OCI-LY3 (cell line): ENCODE results near the gene MCC.

Experiments used
- H2AFZ ChIP-seq: fragments of 200-600, 300-600 bp; shearing (Covaris generic); 2 replicates; pipeline ENCODE4 v1.6.0; 2014; ENCODE audit warnings: antibody characterized with exemption, low read depth, low read length
- H3K27ac ChIP-seq: fragments of 200-600, 300-600 bp; sonication (generic); 2 replicates; pipeline ENCODE4 v1.5.1; 2014; ENCODE audit warnings: mild to moderate bottlenecking, low read length, moderate library complexity, mixed read lengths
- H3K27me3 ChIP-seq: fragments of 200-600, 300-600 bp; sonication (generic); 2 replicates; pipeline ENCODE4 v1.6.1; 2014; ENCODE audit warnings: low read depth, low read length, mixed read lengths
- H3K36me3 ChIP-seq: fragments of 200-600, 300-600 bp; sonication (generic); replicated peaks from 2 replicates; pipeline ENCODE3; 2014; ENCODE audit warnings: low read depth, low read length, mixed read lengths
- H3K4me1 ChIP-seq: fragments of 300-600, 200-600 bp; sonication (generic); 2 replicates; pipeline ENCODE4 v1.6.1; 2014; ENCODE audit warnings: low read length, mixed read lengths
- H3K4me2 ChIP-seq: fragments of 200-600, 300-600 bp; sonication (generic); 2 replicates; pipeline ENCODE4 v1.6.1; 2014; ENCODE audit warnings: low read length, mixed read lengths
- H3K4me3 ChIP-seq: fragments of 300-600, 200-600 bp; sonication (generic); 2 replicates; pipeline ENCODE4 v1.5.1; 2014; ENCODE audit warnings: antibody characterized with exemption, mild to moderate bottlenecking, low read length, moderate library complexity
- H3K79me2 ChIP-seq: fragments of 300-600, 200-600 bp; shearing (Covaris generic); 2 replicates; pipeline ENCODE4 v1.6.1; 2014; ENCODE audit warnings: mild to moderate bottlenecking, low read length, mixed read lengths
- H3K9ac ChIP-seq: fragments of 300-600, 200-600 bp; shearing (Covaris generic); 2 replicates; pipeline ENCODE4 v1.6.0; 2014; ENCODE audit warnings: mild to moderate bottlenecking, low read length, moderate library complexity
- H3K9me3 ChIP-seq: fragments of 200-600, 300-600 bp; shearing (Covaris generic); 2 replicates; pipeline ENCODE4 v1.6.1; 2014; ENCODE audit warnings: low read length, mixed read lengths; ENCODE audit not compliant: insufficient read depth
- H4K20me1 ChIP-seq: fragments of 200-600, 300-600 bp; sonication (generic); 2 replicates; pipeline ENCODE4 v1.6.1; 2016; ENCODE audit warnings: low read length, mixed read lengths; ENCODE audit not compliant: insufficient read depth
- EZH2phosphoT487 ChIP-seq: fragments of 200-600 bp; shearing (Covaris generic); IDR thresholded peaks from 2 replicates; pipeline ENCODE4 v1.6.1; 2018; ENCODE audit warnings: antibody characterized with exemption, mixed run types, low read depth
- TF ChIP-seq, protein P1 (sequence below): fragments of 200-600, 300-600 bp; sonication (generic); IDR thresholded peaks from 2 replicates; pipeline ENCODE4 v1.5.1; 2014; ENCODE audit warnings: antibody characterized with exemption, low read length, low read depth

The MCC gene

GRCh38 chr5:113089653-113090335 is 398.5 kb downstream of the MCC start:
- Histone ChIP-seq H3K27ac (no peak overlapping the region), H3K4me2 (no peak overlapping the region), H2AFZ (no peak overlapping the region), H3K27me3 (no peaks in the 10 kb centered on the region), H3K9me3 (no peaks in the 10 kb centered on the region), H3K36me3 (no peaks in the 10 kb centered on the region), H3K9ac (no peak overlapping the region), H4K20me1 (no peaks in the 10 kb centered on the region), H3K4me3 (no peak overlapping the region), H3K79me2 (no peaks in the 10 kb centered on the region), H3K4me1 (peaks cover 6% of the 10 kb centered on the region; the same call in 1 of the 2 replicates)
- TF ChIP-seq, protein P1, sequence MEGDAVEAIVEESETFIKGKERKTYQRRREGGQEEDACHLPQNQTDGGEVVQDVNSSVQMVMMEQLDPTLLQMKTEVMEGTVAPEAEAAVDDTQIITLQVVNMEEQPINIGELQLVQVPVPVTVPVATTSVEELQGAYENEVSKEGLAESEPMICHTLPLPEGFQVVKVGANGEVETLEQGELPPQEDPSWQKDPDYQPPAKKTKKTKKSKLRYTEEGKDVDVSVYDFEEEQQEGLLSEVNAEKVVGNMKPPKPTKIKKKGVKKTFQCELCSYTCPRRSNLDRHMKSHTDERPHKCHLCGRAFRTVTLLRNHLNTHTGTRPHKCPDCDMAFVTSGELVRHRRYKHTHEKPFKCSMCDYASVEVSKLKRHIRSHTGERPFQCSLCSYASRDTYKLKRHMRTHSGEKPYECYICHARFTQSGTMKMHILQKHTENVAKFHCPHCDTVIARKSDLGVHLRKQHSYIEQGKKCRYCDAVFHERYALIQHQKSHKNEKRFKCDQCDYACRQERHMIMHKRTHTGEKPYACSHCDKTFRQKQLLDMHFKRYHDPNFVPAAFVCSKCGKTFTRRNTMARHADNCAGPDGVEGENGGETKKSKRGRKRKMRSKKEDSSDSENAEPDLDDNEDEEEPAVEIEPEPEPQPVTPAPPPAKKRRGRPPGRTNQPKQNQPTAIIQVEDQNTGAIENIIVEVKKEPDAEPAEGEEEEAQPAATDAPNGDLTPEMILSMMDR, result no peak
- TF ChIP-seq EZH2phosphoT487, result no peak

GRCh38 chr5:113087976-113088514 is 400.2 kb downstream of the MCC start:
- no peak overlapping the region for H3K4me3 ChIP-seq
- H2AFZ ChIP-seq, result no peak overlapping the region
- H3K9me3 ChIP-seq, result no peaks in the 10 kb centered on the region
- no peak overlapping the region for H3K9ac ChIP-seq
- H3K4me2 ChIP-seq, result no peak overlapping the region
- no peaks in the 10 kb centered on the region for H4K20me1 ChIP-seq
- H3K27me3 ChIP-seq, result no peaks in the 10 kb centered on the region
- no peaks in the 10 kb centered on the region for H3K79me2 ChIP-seq
- no peak for TF ChIP-seq EZH2phosphoT487
- TF ChIP-seq, protein P1, result no peak
- peaks cover 6% of the 10 kb centered on the region; the same call in 1 of the 2 replicates for H3K4me1 ChIP-seq
- no peak overlapping the region for H3K27ac ChIP-seq
- no peaks in the 10 kb centered on the region for H3K36me3 ChIP-seq

GRCh38 chr5:113085880-113086409 is 402.3 kb downstream of the MCC start:
- no peaks in the 10 kb centered on the region for H3K4me1 ChIP-seq
- no peak overlapping the region for H3K9ac ChIP-seq
- H3K4me3 ChIP-seq, result no peak overlapping the region
- H3K79me2 ChIP-seq, result no peaks in the 10 kb centered on the region
- no peaks in the 10 kb centered on the region for H4K20me1 ChIP-seq
- H2AFZ ChIP-seq, result no peak overlapping the region
- no peak for TF ChIP-seq EZH2phosphoT487
- TF ChIP-seq, protein P1, result no peak
- no peak overlapping the region for H3K4me2 ChIP-seq
- H3K36me3 ChIP-seq, result no peaks in the 10 kb centered on the region
- no peaks in the 10 kb centered on the region for H3K27me3 ChIP-seq
- no peaks in the 10 kb centered on the region for H3K9me3 ChIP-seq
- no peak overlapping the region for H3K27ac ChIP-seq

- H3K4me1 ChIP-seq, result no peaks in the 10 kb centered on the region
- H4K20me1 ChIP-seq, result no peaks in the 10 kb centered on the region
- no peak for TF ChIP-seq EZH2phosphoT487
- TF ChIP-seq, protein P1, result no peak
- H3K79me2 ChIP-seq, result no peaks in the 10 kb centered on the region
- no peaks in the 10 kb centered on the region for H3K27me3 ChIP-seq
- no peaks in the 10 kb centered on the region for H3K36me3 ChIP-seq
- H2AFZ ChIP-seq, result no peak overlapping the region
- H3K4me3 ChIP-seq, result no peak overlapping the region
- H3K27ac ChIP-seq, result no peak overlapping the region
- no peaks in the 10 kb centered on the region for H3K9me3 ChIP-seq
- H3K9ac ChIP-seq, result no peak overlapping the region
- H3K4me2 ChIP-seq, result no peak overlapping the region
Measured at GRCh38 chr5:113085084-113085414, 403.2 kb downstream of the MCC start.
